Measurements from ENCODE around the gene SDCCAG8. TPM values are rescaled to one million over a fixed set of nuclear protein-coding genes. Genes with fewer than 3 reads are reported as not detected.

Gene SDCCAG8
- polyA plus RNA-seq, 1 donor, result 20.2 TPM

DNA sequence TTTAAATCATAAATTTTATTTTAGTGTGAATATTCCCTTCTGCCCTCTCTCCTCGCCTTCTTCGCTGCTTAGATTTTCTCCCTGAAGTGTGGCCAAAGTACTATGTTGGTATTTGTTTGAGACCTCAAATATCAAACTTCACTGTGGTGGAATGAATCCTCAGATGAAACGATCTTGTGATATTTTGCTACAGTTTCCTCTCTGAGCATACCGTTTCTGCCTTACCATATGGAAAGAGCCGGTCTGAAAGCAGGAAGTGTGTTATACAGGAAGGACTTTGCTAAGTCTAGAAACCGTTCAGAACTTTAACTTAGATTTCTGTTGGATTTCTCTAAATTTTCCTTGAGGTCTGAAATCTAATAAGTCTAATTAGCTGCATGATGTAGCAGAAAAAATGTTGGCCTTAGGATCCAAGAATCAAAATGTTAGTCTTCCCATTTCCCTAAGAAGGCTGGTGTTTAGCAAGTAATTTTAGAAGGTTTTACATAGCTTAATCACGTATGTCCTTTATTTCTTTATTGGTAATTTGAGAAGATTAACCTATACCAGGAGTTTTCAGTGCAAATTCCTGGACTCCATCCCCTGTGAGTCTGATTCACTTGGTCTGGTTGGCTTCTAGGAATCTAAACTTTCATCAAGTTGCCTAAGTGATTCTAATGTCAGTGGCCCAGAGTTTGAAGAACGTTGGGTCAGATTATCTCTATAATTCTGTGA, 30.7 kb downstream of the SDCCAG8 start:
- DNase-seq, result peak; percentile 14

DNA sequence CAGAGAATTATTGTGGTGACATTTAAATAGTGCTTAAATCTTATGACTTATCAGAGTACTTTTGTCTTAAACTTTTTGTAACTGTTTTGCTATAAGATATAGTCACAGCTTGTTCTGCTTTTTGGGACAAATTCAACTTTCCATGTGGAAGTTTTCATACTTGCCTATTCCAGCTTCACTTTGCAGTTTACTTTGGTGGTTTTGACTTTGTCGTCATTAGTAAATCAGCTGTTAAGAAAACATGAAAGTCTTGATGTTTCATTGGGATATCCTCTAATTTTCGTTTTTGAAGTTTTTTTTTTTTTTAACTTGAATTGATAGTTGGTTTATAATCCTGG, 31.3 kb downstream of the SDCCAG8 start:
- DNase-seq, result no peak

DNA sequence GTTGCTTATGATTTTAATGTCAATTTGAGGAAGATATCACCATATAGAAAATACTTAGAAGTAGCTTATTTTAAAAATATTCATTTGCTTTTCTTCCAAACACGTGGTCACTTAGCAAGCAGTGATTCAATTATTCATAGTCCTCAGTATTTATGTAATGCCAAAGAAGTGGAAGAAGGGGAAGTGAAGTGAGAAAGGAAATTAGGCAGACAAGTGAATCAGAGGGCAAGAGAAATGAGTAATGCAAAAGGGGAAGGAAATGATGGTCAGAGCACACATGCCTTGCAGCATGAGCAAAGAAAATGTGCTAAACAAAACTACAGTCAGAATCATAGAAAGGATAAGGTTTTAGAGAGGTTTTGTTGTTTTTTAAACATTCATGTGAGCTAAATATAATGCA, 31.8 kb downstream of the SDCCAG8 start:
- DNase-seq, result peak; percentile 7

DNA sequence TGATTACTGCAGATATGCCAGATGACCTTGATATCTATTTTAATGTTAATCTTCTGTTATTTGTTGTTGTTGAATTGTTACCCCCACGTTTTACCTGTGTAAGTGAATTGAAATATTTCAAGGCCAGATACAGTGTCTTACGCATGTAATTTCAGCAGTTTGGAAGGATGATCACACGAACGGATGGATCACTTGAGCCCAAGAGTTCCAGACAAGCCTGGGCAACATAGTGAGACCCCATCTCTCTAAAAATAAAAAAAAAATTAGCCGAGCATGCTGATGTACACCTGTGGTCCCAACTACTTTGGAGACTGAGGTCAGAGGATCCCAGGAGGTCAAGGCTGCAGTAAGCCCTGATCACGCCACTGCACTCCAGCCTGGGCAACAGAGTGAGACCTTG, 32.2 kb downstream of the SDCCAG8 start:
- DNase-seq, result no peak

DNA sequence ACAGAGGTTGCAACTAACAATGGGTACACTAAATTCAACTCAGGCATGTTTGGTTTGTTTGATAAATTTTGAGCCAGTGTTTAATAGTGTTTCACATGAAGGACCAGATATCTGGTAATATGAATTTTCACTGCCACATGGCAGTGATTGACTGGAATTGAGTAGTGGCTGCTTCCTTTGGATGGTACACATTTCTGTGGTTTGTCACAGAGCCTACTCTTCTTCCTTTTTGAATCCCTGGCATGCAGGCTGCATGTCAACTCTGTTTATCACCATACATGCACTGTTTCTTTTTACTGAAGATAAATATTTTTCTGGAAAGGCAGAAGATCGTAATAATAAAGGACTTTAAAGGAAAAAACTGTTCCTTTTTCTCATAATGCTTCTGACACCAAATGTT, 35.5 kb downstream of the SDCCAG8 start:
- DNase-seq, result no peak

DNA sequence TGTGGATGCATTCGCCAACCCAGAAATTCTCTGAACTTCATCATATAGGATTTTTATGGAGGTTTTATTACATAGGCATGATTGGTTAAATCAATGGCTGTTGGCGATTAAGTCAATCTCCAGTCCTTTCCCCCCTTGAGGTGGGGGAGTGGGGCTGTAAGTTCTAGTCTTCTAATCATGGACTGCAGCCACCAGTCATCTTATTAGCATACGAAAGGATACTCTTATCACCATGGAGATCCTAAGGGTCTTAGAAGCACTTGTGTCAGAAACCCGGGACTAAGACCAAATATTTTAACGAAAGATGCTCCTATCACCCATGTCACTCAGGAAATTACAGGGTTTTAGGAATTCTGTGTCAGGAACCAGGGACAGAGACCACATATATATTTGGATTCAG, 36.3 kb downstream of the SDCCAG8 start:
- no peak for DNase-seq

DNA sequence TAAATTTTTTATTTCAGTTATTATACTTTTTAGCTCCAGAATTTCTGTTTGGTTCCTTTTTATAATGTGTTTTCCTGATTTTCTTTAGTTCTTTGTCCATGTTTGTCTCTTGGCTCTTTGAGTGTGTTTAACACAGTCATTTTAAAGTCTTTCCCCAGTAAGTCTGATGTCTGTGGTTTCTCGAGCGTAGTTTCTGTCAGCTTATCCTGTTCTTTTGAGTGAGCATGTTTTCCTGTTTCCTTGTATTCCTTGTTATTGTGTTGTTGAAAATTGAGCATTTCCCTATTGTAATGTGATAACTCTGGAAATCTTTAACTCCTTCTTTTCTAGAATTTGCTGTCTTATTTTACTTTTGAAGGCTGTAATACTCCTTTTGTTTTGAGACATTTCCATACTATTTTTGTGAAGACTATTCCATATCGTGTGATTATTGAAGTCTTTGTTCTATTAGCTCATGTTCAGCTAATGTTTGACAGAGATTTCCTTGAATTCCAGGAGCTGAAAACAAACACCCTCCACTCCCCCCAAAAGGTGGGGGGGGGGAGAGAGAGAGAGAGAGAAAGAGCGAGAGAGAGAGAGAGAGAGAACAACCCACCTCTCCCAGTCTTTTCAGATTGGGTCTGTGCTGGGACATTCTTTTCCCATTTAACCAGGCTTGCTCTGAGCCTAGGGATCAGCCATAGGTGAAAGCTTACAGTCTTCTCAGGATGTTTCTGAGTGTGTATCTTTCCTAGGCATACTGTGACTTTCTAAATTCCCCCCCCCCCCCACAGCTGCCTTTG, 38.3 kb downstream of the SDCCAG8 start:
- no peak for DNase-seq

DNA sequence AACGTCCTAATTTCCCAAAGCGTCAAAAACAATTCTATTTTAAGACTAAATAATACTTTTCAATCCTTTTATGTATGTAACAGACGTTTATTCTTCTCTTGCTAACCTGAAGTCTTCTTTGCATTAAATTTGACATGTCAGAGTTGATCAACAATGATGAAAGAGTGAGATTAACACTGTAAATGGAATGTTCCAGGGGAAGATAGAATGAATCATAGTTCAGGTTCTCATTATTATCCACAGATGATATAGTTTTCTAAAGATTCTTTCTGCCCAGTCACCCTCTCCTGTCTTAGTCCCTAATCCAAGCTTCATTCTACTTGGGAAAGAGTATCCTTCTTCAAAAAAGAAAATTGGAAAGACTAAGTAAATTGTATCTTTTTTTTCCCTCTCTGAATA, 38.9 kb downstream of the SDCCAG8 start:
- DNase-seq, result no peak

DNA sequence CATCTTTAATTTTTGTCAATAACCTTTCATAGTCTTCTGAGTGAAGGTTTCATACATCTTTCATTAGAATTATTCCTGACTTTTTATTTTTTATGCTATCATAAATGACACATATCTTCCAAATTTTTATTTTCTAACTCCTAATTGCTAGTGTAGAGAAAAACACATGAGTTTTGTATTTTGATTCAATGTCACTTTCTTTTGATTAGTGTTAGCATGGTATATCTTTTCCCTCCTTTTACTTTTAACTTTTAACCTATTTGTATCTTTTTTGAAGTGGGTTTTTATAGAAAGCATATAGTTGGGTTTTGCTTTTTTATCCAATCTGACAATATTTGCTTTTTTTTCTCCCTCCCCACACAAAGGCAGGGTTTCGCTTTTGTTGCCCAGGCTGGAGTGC, 43.2 kb downstream of the SDCCAG8 start:
- DNase-seq, result no peak

DNA sequence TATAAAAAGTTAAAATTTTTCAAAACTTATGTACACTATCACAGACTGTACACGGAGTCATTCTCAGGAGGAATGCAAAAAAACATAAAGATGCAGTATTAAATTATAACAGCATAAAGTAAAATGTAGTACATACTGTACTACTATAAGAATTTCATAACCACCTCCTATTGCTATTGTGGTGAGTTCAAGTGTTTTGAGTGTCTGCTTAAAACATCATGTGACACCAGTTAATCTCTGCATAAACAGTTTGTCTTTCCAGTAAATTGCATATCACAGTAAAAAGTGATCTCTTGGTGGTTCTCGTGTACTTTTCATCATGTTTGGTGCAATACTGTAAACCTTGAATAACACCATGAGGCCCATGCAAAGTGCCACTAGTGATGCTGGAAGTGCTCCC, 45.2 kb downstream of the SDCCAG8 start:
- no peak for DNase-seq

DNA sequence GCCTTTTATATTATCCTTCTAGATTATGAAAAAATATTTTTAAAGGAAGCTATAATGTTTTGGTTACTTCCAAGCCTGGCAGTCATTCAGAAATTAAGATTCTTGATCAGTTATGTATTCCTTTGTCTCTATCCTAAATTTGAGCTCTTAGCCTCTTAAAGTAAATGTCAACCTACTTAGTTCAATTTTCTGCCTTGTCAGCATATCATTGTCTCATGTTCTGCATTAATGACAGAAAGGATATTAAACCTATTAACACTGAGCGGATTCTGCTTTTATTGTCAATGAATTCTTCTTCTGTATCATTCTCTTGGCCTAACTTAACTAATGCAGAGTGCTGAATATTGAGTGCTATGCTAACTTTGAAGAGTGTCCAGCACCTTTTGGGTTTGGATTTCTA, 56.0 kb downstream of the SDCCAG8 start:
- no peak for DNase-seq

DNA sequence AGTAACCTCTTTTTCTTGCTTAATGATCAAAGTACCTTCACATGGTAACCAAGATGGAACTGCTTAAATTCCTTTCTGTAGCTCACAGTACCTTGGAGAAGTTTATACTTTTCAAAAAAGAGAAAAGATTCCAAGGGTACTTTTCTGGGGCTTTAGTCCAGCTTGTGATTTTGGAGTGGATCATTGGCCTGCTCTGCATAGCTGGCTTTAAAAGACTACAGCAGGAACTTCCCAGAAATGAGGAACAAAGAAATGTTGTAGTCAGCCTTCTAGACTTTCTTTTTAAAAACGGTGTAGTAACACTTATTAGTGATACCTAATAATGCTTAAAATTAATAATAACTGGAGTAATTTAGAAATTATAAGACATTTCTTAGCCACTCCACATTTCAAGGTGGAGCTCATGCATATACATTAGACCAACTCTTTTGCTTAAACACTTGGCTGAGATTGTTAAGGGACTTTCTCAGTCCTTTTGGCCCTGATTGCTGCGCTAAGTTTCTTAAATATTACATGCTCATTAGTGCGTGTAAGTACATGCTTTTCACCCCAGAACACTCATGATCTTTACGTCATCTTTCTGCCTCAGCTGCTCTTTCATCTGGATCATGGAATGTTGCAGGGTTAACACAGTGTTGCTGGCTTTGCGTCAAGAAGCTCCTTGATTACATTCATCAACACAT, 57.3 kb downstream of the SDCCAG8 start:
- DNase-seq, result peak; percentile 25

DNA sequence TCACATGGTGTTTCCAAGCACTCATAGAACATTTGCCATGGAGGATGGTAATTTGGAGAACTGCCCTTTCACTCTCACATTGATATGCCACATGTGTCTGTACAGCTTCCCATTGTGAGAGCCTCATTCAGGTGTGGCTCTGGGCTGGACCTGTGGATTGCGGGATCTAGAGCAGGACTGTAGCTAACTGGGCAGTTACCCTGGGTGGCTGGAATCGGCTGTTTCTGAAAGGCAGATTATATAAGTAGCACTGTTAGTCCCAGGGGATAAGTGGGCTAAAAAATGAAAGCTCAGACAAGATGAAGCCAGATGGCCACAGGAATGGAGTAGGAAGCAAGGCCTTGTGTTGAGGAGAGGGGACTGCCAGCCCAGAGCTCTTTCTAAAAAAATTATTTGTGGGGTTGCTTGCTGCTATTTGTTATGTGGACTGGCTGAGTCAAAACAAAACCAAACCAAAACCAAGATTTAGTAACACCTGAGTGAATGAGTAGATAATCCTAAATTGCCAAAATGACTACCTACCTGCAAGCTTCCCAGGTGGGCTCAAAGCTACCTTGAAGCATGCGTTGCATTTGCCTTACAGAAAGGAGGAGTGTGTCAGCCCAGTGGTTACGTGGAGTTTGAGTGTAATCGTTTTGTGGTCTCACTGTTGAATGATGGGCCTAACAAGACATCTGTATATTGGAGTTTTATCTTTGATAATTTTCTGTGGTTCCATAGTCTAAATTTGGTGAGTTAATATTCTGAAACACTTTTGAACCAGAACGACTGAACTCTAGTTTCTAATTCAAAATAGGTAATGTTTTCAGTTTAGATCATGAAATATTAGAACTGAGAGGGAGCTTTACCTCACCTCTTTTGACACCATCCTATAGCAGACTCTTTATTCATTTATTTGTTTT, 58.0 kb downstream of the SDCCAG8 start:
- DNase-seq, result no peak

DNA sequence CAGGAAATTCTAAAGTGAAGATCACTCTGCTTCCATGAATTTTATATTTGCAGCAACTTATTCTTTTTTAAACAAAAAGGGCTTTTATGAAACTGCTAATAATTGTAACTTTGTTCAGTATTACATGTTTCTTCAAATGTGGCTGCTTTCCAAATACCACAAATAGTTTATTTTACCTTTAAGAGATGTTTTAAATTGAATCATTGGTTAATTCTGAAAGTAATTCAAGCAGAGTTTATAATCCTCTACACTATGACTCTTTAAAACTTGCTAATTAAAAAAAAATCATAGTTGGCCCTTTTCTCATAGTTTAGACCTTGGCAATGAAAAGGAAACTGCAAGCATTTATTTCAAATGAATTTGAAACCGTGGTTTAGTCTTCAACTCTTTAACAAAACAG, 59.6 kb downstream of the SDCCAG8 start:
- no peak for DNase-seq

DNA sequence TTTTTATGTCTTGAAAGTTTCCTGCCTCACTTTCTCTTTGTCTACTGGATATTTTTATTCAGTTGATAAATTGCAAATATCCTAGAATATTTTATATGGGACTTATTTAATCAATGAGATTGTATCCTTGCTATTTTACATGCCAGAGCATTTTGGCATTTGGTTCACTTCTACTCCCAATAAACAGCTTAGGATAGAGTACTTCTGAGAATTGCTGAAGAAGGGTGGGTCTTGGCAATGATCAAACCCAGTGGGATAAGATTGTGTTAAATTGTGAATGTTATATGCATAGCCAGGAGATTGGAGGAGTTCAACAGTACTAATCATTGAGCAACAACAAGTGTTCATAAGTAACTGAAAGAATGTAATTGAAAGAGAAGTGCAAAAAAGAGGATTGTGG, 60.1 kb downstream of the SDCCAG8 start:
- no peak for DNase-seq

DNA sequence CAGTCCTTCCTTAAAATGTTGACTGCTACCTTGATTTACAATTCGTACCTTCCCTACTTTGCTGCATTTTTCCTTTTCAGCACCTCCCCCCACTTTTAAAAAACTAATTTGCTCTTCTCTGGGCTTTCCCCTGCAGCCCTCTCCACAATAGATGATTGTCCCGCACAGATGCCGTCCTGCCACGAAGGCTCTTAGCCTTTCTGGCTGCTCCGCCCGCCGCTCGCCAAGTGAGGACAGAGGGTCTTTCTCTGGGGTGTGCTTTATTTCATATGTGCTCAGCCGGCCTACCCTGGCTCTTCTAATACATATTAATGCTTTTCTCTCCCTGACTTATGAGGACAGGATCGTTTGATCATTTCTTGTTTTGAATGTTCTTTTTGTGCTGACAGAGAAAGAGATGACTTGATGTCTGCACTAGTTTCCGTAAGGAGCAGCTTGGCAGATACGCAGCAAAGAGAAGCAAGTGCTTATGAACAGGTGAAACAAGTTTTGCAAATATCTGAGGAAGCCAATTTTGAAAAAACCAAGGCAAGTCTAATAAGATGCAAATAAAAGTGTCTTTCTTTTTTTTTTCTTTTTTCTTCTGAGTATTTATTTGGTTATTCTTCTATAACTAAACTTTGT, 60.6 kb downstream of the SDCCAG8 start:
- DNase-seq, result no peak

DNA sequence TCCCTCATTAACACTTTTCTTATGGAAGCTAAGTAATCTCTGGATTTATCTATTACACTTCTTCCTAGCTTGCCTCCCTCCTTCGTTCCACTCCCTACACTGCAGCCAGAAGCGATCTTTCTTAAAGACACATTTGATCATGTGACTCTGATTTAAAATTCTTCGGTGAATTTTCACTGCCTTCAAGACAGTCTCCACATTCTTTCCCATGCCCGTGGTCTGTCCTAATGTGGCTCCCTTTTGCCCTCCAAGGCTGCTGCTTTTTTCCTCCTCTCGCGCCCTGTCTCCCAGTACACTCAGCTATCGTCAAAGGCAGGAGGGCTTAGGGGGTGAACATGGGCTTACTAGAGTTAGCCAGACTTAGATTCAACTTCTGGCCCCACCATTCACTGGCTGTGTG, 64.4 kb downstream of the SDCCAG8 start:
- no peak for DNase-seq

DNA sequence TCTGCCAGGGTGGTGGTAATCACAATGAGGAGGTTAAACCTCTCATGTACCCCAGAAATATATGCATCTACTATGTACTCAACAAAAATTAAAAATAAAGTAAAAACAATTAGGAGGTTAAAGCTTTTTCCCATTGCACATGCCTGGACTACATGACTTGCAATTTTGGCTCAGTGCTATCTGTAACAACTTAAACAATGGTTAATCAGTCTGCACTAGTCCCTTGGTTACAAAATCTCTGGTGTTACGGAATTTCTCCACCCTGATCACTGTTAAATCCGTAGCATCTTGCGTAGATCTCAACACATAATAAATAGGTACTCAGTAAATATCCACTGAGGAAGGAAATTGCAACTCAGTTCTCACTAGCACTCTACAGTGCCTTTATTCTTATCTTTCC, 66.5 kb downstream of the SDCCAG8 start:
- no peak for DNase-seq

DNA sequence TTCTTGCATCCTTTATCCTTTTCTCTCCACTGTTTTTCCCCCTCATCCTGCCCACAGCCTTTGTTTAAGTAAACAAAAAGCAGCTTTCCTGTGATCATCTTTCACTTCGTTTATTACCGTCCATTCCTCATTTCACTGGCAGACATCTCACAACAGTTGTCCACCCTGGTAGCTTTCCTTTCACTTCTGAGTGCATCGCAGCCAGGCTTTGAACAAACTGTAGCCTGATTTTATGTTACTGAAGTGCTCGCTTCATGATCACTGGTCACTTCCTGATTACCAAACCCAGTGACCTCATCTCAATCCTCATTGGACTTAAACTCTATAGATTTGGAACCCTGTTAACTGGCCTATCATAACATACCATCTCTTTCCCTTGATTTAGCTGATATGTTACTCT, 67.7 kb downstream of the SDCCAG8 start:
- DNase-seq, result no peak

DNA sequence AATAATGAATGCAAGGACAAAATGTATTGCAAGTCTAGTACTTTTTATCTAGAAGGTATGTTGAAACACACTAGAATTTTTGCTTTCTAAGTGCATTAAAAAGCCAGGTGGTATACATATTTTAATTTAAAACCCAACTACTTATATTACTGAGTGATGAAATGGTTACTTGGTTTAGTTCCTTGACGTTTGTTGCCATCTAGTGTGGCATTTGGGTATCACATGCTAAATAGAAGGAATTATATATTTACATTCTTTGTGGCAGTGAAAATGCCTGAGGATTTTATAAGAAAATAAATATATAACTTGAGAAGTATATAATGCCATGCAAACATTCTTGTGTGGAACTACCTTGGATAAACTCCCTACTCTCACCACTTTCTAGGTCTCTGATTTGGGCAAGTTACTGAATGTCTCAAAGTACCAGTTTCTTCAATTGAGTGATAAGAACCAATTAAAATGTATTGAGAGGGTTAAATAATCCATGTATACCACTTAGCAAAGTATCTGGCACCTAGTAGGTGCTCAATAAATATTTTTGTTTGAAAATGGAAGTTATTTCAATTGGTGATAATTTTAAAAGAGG, 69.6 kb downstream of the SDCCAG8 start:
- peak; percentile 36 for DNase-seq

DNA sequence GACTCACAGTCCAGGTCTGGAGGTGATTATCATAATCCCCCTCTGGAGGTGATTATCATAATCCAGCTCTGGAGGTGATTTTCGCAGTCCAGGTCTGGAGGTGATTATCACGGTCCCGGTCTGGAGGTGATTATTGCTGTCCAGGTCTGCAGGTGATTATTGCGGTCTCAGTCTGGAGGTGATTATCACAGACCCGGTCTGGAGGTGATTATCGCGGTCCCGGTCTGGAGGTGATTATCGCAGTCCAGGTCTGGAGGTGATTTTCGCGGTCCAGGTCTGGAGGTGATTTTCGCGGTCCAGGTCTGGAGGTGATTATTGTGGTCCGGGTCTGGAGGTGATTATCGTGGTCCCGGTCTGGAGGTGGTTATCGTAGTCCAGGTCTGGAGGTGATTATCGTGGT, 76.6 kb downstream of the SDCCAG8 start:
- DNase-seq, result no peak

DNA sequence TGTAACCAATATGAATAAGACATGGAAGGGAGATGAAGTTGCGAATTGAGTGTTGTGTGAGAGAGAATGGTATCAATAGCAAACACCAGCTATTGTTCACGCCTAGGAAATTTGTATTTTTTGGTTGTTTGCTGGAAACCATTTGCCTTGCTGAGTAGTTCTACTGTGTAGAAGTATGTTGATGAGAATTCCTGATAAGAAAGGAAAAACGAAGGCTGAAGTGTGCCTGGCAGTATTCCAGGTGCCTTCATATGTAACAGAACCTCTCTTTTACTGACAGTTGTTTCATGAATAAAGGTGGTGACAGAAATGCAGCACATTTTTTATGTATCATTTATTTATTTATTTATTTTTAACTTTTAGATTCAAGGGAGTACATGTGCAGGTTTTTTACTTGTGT, 79.5 kb downstream of the SDCCAG8 start:
- DNase-seq, result no peak

All from hindlimb muscle (tissue), 1 donor.